HepG2 (cell line): Measurements from ENCODE around the gene MICAL3. TPM values are rescaled to one million over a fixed set of nuclear protein-coding genes. Genes with fewer than 3 reads are reported as not detected.

Experiments
- ATF7 ChIP-seq, 2 experiments: fragments of 450-650 bp in 1 of 2; sonication (generic) in 1 of 2; formaldehyde crosslinking in 1 of 2; IDR thresholded peaks; 2 replicates each; pipeline versions ENCODE4 v1.4.0 to v1.6.1; 2016 to 2020; ENCODE audit warnings: antibody characterized with exemption in 1 of 2, mild to moderate bottlenecking in 1 of 2, missing genetic modification reagents in 1 of 2
- CEBPB ChIP-seq: IDR thresholded peaks from 2 replicates; pipeline ENCODE4 v1.6.1; 2011; ENCODE audit warnings: low read depth, low read length, improper control_type of control experiment, borderline replicate concordance
- CEBPG ChIP-seq: IDR thresholded peaks from 2 replicates; pipeline ENCODE4 v1.6.1; 2016
- DNMT1 ChIP-seq: sonication (generic); formaldehyde crosslinking; IDR thresholded peaks from 2 replicates; pipeline ENCODE4 v1.5.1; 2020; ENCODE audit warnings: mild to moderate bottlenecking, missing genetic modification reagents
- ESRRA ChIP-seq: sonication (generic); formaldehyde crosslinking; IDR thresholded peaks from 2 replicates; pipeline ENCODE4 v1.5.1; 2020; ENCODE audit warnings: mild to moderate bottlenecking, low read depth, missing genetic modification reagents
- GFI1 ChIP-seq: sonication (generic); formaldehyde crosslinking; IDR thresholded peaks from 2 replicates; pipeline ENCODE4 v1.5.0; 2020; ENCODE audit warnings: missing genetic modification reagents, mild to moderate bottlenecking, borderline replicate concordance
- GMEB1 ChIP-seq: sonication (generic); formaldehyde crosslinking; IDR thresholded peaks from 2 replicates; pipeline ENCODE4 v1.5.1; 2020; ENCODE audit warnings: missing genetic modification reagents, mild to moderate bottlenecking, borderline replicate concordance
- HDAC1 ChIP-seq: sonication (generic); formaldehyde crosslinking; IDR thresholded peaks from 2 replicates; pipeline ENCODE4 v1.5.1; 2020; ENCODE audit warnings: mild to moderate bottlenecking, missing genetic modification reagents
- HOXA3 ChIP-seq: sonication (generic); formaldehyde crosslinking; IDR thresholded peaks from 2 replicates; pipeline ENCODE4 v1.5.0; 2020; ENCODE audit warnings: missing genetic modification reagents
- KDM2A ChIP-seq: sonication (generic); formaldehyde crosslinking; IDR thresholded peaks from 2 replicates; pipeline ENCODE4 v1.4.0; 2020; ENCODE audit warnings: low read depth, missing genetic modification reagents, borderline replicate concordance
- MZF1 ChIP-seq: sonication (generic); formaldehyde crosslinking; IDR thresholded peaks from 2 replicates; pipeline ENCODE4 v1.8.1; 2023; ENCODE audit warnings: mild to moderate bottlenecking, missing genetic modification reagents, borderline replicate concordance
- NFYB ChIP-seq: sonication (generic); formaldehyde crosslinking; IDR thresholded peaks from 2 replicates; pipeline ENCODE4 v1.4.0; 2020; ENCODE audit warnings: missing genetic modification reagents
- RFXAP ChIP-seq: sonication (generic); formaldehyde crosslinking; IDR thresholded peaks from 2 replicates; pipeline ENCODE4 v1.4.0; 2020; ENCODE audit warnings: missing genetic modification reagents, borderline replicate concordance
- THAP11 ChIP-seq: IDR thresholded peaks from 2 replicates; pipeline ENCODE4 v1.6.1; 2016; ENCODE audit warnings: missing biosample characterization, missing genetic modification reagents
- TOE1 ChIP-seq: sonication (generic); formaldehyde crosslinking; IDR thresholded peaks from 2 replicates; pipeline ENCODE4 v1.4.0; 2020; ENCODE audit warnings: mild to moderate bottlenecking, missing genetic modification reagents
- ZNF468 ChIP-seq: sonication (generic); formaldehyde crosslinking; IDR thresholded peaks from 2 replicates; pipeline ENCODE4 v1.8.0; 2022; ENCODE audit warnings: mild to moderate bottlenecking, moderate library complexity, missing genetic modification reagents
- ZNF543 ChIP-seq: sonication (generic); formaldehyde crosslinking; IDR thresholded peaks from 2 replicates; pipeline ENCODE4 v1.4.0; 2020; ENCODE audit warnings: mild to moderate bottlenecking, missing genetic modification reagents
- ZNF556 ChIP-seq: sonication (generic); formaldehyde crosslinking; IDR thresholded peaks from 2 replicates; pipeline ENCODE4 v1.4.0; 2020; ENCODE audit warnings: mild to moderate bottlenecking, missing genetic modification reagents, borderline replicate concordance
- ZNF770 ChIP-seq: sonication (generic); formaldehyde crosslinking; IDR thresholded peaks from 2 replicates; pipeline ENCODE4 v1.5.0; 2020; ENCODE audit warnings: mild to moderate bottlenecking, missing genetic modification reagents
- ZSCAN22 ChIP-seq: sonication (generic); formaldehyde crosslinking; IDR thresholded peaks from 2 replicates; pipeline ENCODE4 v1.4.0; 2020; ENCODE audit warnings: mild to moderate bottlenecking, missing genetic modification reagents
- ZSCAN9 ChIP-seq: IDR thresholded peaks from 2 replicates; pipeline ENCODE4 v1.6.1; 2016; ENCODE audit warnings: borderline replicate concordance
- polyA plus RNA-seq, 8 experiments: library from polyadenylated mRNA; depleted of rRNA in 3 of 8; stranded (reverse) in 7 of 8; unstranded in 1 of 8; fragments of >200 nt; fragmentation: Illumina TruSeq in 4 of 8; extraction: Trizol in 4 of 8; gene quantifications; 2 replicates each; pipeline versions ENCODE4 v1.2.1 to v1.2.3, GENCODE V29; 2011 to 2016; ENCODE audit warnings: low read depth in 4 of 8, missing spikeins in 1 of 8, mixed read lengths in 1 of 8; ENCODE audit not compliant: insufficient read depth in 1 of 8
- total RNA-seq, 5 experiments: library from RNA; depleted of rRNA; stranded (reverse); fragments of >200 nt; fragmentation: Illumina TruSeq; extraction: Trizol; gene quantifications; 2 replicates each; pipeline ENCODE4 v1.2.3, GENCODE V29; 2016; ENCODE audit warnings: low read depth in 1 of 5
- TF ChIP-seq, protein P1 (sequence below): sonication (generic); formaldehyde crosslinking; IDR thresholded peaks from 2 replicates; pipeline ENCODE4 v1.4.0; 2020; ENCODE audit warnings: missing genetic modification reagents, borderline replicate concordance
- TF ChIP-seq, protein P2 (sequence below): sonication (generic); formaldehyde crosslinking; IDR thresholded peaks from 2 replicates; pipeline ENCODE4 v1.4.0; 2020; ENCODE audit warnings: missing genetic modification reagents
- TF ChIP-seq, protein P3 (sequence below): sonication (generic); formaldehyde crosslinking; IDR thresholded peaks from 2 replicates; pipeline ENCODE4 v1.5.0; 2020; ENCODE audit warnings: missing genetic modification reagents

Gene MICAL3
- total and polyA plus RNA-seq, 2 of the 13 experiments (the other 11 are each of a cell fraction or from before 2014, with no cell fraction given): 5.3 to 12.5 TPM

DNA sequence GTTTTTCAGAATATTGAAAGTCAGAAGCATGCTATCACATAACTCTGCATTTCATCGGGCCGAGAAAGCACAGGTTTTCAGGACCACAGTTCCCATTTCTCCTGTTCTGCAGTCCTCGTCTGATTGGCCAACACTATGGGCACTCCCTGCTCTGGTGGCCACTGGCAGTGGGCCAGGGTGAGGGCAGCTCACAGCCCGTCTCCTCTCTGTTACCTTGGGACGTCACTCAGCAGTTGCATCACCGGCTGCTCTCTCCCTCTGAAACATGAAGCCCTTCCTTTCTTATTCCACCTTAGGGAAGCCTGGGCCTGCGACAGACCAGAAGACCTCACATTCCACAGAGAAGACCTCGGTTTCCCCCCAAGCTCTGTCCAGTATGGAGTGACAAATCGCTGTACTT is 11.4 kb upstream of the MICAL3 start (continued):
- TF ChIP-seq ZNF770 (peak; percentile 21; the same call in 1 of the 2 replicates), GMEB1 (CRISPR knock-in tag) (0 out of 2 replicates have a peak, but pooled peaks have one; percentile 19), ZNF543 (CRISPR knock-in tag) (no peak), KDM2A (peak; percentile 40; the same call in 1 of the 2 replicates), ESRRA (CRISPR knock-in tag) (peak; percentile 26; the same call in 1 of the 2 replicates), GFI1 (CRISPR knock-in tag) (no peak), ZSCAN22 (CRISPR knock-in tag) (no peak), ZNF556 (CRISPR knock-in tag) (no peak), CEBPB (peak; percentile 96), DNMT1 (CRISPR knock-in tag) (no peak), ZNF468 (CRISPR knock-in tag) (no peak), RFXAP (CRISPR knock-in tag) (0 out of 2 replicates have a peak, but pooled peaks have one; percentile 40), HOXA3 (CRISPR knock-in tag) (peak; percentile 56; the same call in 1 of the 2 replicates), THAP11 (CRISPR knock-in tag) (0 out of 2 replicates have a peak, but pooled peaks have one; percentile 43), HDAC1 (CRISPR knock-in tag) (peak; percentile 36; the same call in 1 of the 2 replicates), ATF7 (IDR thresholded peaks at IDR 0.05) (no peak), ATF7 (CRISPR knock-in tag; IDR thresholded peaks at IDR 0.05) (0 out of 2 replicates have a peak, but pooled peaks have one; percentile 26), MZF1 (CRISPR knock-in tag) (no peak), ZSCAN9 (no peak), CEBPG (CRISPR knock-in tag) (peak; percentile 90), NFYB (CRISPR knock-in tag) (peak; percentile 52), TOE1 (CRISPR knock-in tag) (no peak)
- TF ChIP-seq, protein P1, sequence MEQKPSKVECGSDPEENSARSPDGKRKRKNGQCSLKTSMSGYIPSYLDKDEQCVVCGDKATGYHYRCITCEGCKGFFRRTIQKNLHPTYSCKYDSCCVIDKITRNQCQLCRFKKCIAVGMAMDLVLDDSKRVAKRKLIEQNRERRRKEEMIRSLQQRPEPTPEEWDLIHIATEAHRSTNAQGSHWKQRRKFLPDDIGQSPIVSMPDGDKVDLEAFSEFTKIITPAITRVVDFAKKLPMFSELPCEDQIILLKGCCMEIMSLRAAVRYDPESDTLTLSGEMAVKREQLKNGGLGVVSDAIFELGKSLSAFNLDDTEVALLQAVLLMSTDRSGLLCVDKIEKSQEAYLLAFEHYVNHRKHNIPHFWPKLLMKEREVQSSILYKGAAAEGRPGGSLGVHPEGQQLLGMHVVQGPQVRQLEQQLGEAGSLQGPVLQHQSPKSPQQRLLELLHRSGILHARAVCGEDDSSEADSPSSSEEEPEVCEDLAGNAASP (CRISPR knock-in tag): no peak
- TF ChIP-seq, protein P2, sequence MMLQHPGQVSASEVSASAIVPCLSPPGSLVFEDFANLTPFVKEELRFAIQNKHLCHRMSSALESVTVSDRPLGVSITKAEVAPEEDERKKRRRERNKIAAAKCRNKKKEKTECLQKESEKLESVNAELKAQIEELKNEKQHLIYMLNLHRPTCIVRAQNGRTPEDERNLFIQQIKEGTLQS (CRISPR knock-in tag): peak; percentile 94
- TF ChIP-seq, protein P3, sequence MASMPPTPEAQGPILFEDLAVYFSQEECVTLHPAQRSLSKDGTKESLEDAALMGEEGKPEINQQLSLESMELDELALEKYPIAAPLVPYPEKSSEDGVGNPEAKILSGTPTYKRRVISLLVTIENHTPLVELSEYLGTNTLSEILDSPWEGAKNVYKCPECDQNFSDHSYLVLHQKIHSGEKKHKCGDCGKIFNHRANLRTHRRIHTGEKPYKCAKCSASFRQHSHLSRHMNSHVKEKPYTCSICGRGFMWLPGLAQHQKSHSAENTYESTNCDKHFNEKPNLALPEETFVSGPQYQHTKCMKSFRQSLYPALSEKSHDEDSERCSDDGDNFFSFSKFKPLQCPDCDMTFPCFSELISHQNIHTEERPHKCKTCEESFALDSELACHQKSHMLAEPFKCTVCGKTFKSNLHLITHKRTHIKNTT (CRISPR knock-in tag): no peak
